Thyroid gland (tissue), 4 donors: ENCODE results near the gene CASP2. TPM values are rescaled to one million over a fixed set of nuclear protein-coding genes. Genes with fewer than 3 reads are reported as not detected.

Source experiments
- DNase-seq, 2 donors: peaks; one replicate each; pipeline ENCODE4 v3.0.0-alpha.2; 2019
- H3K27ac ChIP-seq, 3 donors: fragments of 200-600 bp; sonication (generic); 1 replicate in 2 of 3; 2 replicates in 1 of 3; pipeline ENCODE4 v1.5.1; 2016 to 2019; ENCODE audit warnings: mild to moderate bottlenecking in 1 of 3, moderate library complexity in 1 of 3
- H3K27me3 ChIP-seq: fragments of 200-600 bp; sonication (generic); one replicate; pipeline ENCODE4 v1.5.1; 2019
- H3K36me3 ChIP-seq, 2 donors: fragments of 200-600 bp; sonication (generic); one replicate each; pipeline ENCODE4 v1.5.1; 2016 to 2019
- H3K4me1 ChIP-seq, 2 donors: fragments of 200-600 bp; sonication (generic); one replicate each; pipeline ENCODE4 v1.5.1; 2017 to 2019
- H3K4me3 ChIP-seq, 3 donors: fragments of 200-600 bp; sonication (generic); replicated peaks in 1 of 3; 1 replicate in 2 of 3; 2 replicates in 1 of 3; pipeline ENCODE4 v1.5.1; 2016; ENCODE audit warnings: mild to moderate bottlenecking in 1 of 3
- H3K9me3 ChIP-seq: fragments of 200-600 bp; sonication (generic); one replicate; pipeline ENCODE4 v1.5.1; 2017
- POLR2A ChIP-seq, 2 donors: fragments of 450-650 bp; IDR thresholded peaks; one replicate each; pipeline ENCODE4 v1.6.1; 2017; ENCODE audit warnings: antibody characterized with exemption in 2 of 2, mild to moderate bottlenecking in 2 of 2, moderate library complexity in 1 of 2
- whole genome bisulfite sequencing, 2 donors: methylation state at CpG; one replicate each; pipeline ENCODE4 v1.1.5; 2017; 5-methylcytosine and 5-hydroxymethylcytosine counted together
- intact Hi-C: fragments of 100-400 bp; cut with DNase I; formaldehyde crosslinking; loops from one replicate; pipeline ENCODE4 v1.15.1; 2023
- total RNA-seq, 4 donors: library from RNA; depleted of rRNA; stranded (reverse); fragments of >200 nt; gene quantifications; one replicate each; pipeline ENCODE4 v1.2.3, GENCODE V29; 2016
- TF ChIP-seq, protein P1 (sequence below), 6 experiments: fragments of 200-600 bp in 3 of 6; fragments of 450-650 bp in 3 of 6; sonication (generic) in 3 of 6; IDR thresholded peaks; one replicate each; pipeline ENCODE4 v1.5.1; 2016 to 2019; ENCODE audit warnings: antibody characterized with exemption in 6 of 6, mild to moderate bottlenecking in 2 of 6, inconsistent platforms in 1 of 6, moderate library complexity in 1 of 6

The CASP2 gene
- total RNA-seq, 4 donors from 2014 or later: 13.0 to 21.7 (median 17.5) TPM

- no peak overlapping the region for H3K27ac ChIP-seq
- H3K4me1 ChIP-seq: no peaks in the 10 kb centered on the region
- H3K27me3 ChIP-seq: no peaks in the 10 kb centered on the region
- WGBS, 2 donors: 92 to 94% methylated on average over 1 of the region's 1 CpG
- intact Hi-C loops: no loop called here
- H3K4me3 ChIP-seq: no peak overlapping the region
- H3K36me3 ChIP-seq: peaks cover 14 to 23% of the 10 kb centered on the region in 2 donors
- no peak for DNase-seq
- TF ChIP-seq, protein P1, sequence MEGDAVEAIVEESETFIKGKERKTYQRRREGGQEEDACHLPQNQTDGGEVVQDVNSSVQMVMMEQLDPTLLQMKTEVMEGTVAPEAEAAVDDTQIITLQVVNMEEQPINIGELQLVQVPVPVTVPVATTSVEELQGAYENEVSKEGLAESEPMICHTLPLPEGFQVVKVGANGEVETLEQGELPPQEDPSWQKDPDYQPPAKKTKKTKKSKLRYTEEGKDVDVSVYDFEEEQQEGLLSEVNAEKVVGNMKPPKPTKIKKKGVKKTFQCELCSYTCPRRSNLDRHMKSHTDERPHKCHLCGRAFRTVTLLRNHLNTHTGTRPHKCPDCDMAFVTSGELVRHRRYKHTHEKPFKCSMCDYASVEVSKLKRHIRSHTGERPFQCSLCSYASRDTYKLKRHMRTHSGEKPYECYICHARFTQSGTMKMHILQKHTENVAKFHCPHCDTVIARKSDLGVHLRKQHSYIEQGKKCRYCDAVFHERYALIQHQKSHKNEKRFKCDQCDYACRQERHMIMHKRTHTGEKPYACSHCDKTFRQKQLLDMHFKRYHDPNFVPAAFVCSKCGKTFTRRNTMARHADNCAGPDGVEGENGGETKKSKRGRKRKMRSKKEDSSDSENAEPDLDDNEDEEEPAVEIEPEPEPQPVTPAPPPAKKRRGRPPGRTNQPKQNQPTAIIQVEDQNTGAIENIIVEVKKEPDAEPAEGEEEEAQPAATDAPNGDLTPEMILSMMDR (IDR thresholded peaks at IDR 0.05): no peak
- no peak for TF ChIP-seq POLR2A (IDR thresholded peaks at IDR 0.05)
- no peaks in the 10 kb centered on the region for H3K9me3 ChIP-seq
Observed at GRCh38 chr7:143271240-143271639, 16.9 kb upstream of the CASP2 start.

GRCh38 chr7:143272871-143273270 lies 15.3 kb upstream of the CASP2 start:
- no peaks in the 10 kb centered on the region for H3K9me3 ChIP-seq
- WGBS, 2 donors: 93 to 96% methylated on average over 2 of the region's 2 CpGs
- H3K36me3 ChIP-seq: peaks cover 11 to 18% of the 10 kb centered on the region in 2 donors
- intact Hi-C loops: no loop called here
- no peak for DNase-seq
- TF ChIP-seq POLR2A (IDR thresholded peaks at IDR 0.05): no peak
- TF ChIP-seq, protein P1 (IDR thresholded peaks at IDR 0.05): no peak
- H3K4me1 ChIP-seq: no peaks in the 10 kb centered on the region
- no peak overlapping the region for H3K4me3 ChIP-seq
- H3K27me3 ChIP-seq: no peaks in the 10 kb centered on the region
- no peak overlapping the region for H3K27ac ChIP-seq

- intact Hi-C loops: loop anchor here (10.0 kb wide), 2 partner anchors 105 to 135 kb away; partner anchors contain the start of gene ZYX
- Histone ChIP-seq H3K4me3 (no peak overlapping the region), H3K27ac (peak overlapping the region; percentile 59 to 69 (median 66)), H3K9me3 (no peaks in the 10 kb centered on the region), H3K4me1 (peaks cover 16 to 30% of the 10 kb centered on the region in 2 donors), H3K27me3 (no peaks in the 10 kb centered on the region), H3K36me3 (no peaks in the 10 kb centered on the region)
- no peak for DNase-seq
- 37 to 43% methylated on average over 8 of the region's 8 CpGs for WGBS, 2 donors
- TF ChIP-seq POLR2A (IDR thresholded peaks at IDR 0.05): peak in 1 of 2 donors; percentile 33
- TF ChIP-seq, protein P1 (IDR thresholded peaks at IDR 0.05): no peak
Observed at GRCh38 chr7:143279186-143280098, 8.7 kb upstream of the CASP2 start.

GRCh38 chr7:143280160-143280559 lies 8.0 kb upstream of the CASP2 start:
- H3K9me3 ChIP-seq: no peaks in the 10 kb centered on the region
- no peaks in the 10 kb centered on the region for H3K36me3 ChIP-seq
- H3K4me1 ChIP-seq: peaks cover 16 to 38% of the 10 kb centered on the region in 2 donors
- WGBS, 2 donors: 69 to 71% methylated on average over 1 of the region's 1 CpG
- no peaks in the 10 kb centered on the region for H3K27me3 ChIP-seq
- DNase-seq: no peak
- TF ChIP-seq, protein P1 (IDR thresholded peaks at IDR 0.05): no peak
- no peak for TF ChIP-seq POLR2A (IDR thresholded peaks at IDR 0.05)
- H3K4me3 ChIP-seq: no peak overlapping the region
- H3K27ac ChIP-seq: peak overlapping the region; percentile 59 to 69 (median 66)
- intact Hi-C loops: loop anchor here (10.0 kb wide), 2 partner anchors 105 to 135 kb away; partner anchors contain the start of gene ZYX

- 97 to 99% methylated on average over 2 of the region's 2 CpGs for WGBS, 2 donors
- DNase-seq: no peak
- Histone ChIP-seq H3K4me1 (peaks cover 16 to 41% of the 10 kb centered on the region in 2 donors), H3K27me3 (no peaks in the 10 kb centered on the region), H3K27ac (peak overlapping the region in 2 of 3 donors; percentile 66 to 69), H3K36me3 (no peaks in the 10 kb centered on the region), H3K4me3 (no peak overlapping the region), H3K9me3 (no peaks in the 10 kb centered on the region)
- TF ChIP-seq, protein P1 (IDR thresholded peaks at IDR 0.05): no peak
- TF ChIP-seq POLR2A (IDR thresholded peaks at IDR 0.05): no peak
- intact Hi-C loops: loop anchor here (10.0 kb wide), 2 partner anchors 104 to 134 kb away; partner anchors contain the start of gene ZYX
Observed at GRCh38 chr7:143280566-143280965, 7.6 kb upstream of the CASP2 start.
